C1 segment of cervical spinal cord (tissue), 14 donors: Measurements from ENCODE around the gene RARA.
A peak's percentile ranks its signal among the peaks of the same experiment; 100 is the strongest.
"Not testable (repeated sequence)": the region's sequence is repeated elsewhere in the genome, so short reads cannot be mapped to it uniquely, and the experiment has no call there.

ENCODE experiments used
- DNase-seq, 14 donors: peaks; one replicate each; lab custom pipeline; 2025; lab: John Stamatoyannopoulos, UW

RARA gene

DNA sequence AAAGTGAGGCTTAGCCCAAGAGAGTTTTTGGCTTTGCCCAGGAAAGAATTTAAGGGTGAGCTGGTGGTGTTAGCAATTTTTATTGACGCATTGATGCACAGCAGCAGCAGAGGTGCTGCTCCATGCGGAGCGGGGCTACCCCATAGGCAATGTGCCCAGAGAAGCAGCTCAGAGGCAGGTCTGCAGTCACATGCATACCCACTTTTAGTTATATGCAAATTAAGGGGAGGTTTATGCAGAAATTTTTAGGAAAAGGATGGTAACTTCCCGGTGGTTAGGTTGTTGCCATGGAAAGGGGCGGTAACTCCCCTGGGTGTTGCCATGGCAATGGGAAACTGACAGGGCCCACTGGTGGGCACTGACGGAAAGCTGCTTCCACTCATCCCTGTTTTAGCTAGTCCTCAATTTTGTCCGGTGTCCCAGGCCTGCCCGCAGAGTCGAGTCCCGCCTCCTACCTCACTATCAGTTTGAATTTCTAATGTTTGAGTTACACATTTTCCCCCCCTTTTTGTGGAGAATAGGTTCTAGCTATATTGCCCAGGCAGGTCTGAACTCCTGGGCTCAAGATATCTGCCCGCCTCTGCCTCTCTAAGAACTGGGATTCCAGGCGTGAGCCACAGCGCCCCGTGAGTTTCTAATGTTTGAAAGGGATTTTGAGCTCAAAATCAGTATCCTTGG is 66.0 kb downstream of the RARA start:
- no peak for DNase-seq

DNA sequence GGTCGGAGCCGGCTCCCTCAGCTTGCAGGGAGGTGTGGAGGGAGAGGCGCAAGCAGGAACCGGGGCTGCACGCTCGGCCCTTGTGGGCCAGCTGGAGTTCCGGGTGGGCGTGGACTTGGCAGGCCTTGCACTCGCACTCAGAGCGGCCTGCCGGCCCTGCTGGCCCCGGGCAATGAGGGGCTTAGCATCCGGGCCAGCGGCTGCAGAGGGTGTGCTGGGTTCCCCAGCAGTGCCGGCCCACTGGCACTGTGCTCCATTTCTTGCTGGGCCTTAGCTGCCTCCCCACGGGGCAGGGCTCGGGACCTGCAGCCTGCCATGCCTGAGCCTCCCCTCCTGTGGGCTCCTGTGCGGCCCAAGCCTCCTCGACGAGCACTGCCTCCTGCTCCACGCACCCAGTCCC is 66.8 kb downstream of the RARA start:
- not testable (repeated sequence) for DNase-seq

DNA sequence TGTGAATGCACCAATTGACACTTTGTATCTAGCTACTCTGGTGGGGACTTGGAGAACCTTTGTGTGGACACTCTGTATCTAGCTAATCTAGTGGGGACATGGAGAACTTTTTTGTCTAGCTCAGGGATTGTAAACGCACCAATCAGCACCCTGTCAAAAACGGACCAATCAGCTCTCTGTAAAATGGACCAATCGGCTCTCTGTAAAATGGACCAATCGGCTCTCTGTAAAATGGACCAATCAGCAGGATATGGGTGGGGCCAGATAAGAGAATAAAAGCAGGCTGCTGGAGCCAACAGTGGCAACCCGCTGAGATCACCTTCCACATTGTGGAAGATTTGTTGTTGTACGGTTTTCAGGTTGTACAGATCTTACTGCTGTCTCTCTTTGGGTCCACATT is 67.6 kb downstream of the RARA start:
- DNase-seq, result not testable (repeated sequence)

DNA sequence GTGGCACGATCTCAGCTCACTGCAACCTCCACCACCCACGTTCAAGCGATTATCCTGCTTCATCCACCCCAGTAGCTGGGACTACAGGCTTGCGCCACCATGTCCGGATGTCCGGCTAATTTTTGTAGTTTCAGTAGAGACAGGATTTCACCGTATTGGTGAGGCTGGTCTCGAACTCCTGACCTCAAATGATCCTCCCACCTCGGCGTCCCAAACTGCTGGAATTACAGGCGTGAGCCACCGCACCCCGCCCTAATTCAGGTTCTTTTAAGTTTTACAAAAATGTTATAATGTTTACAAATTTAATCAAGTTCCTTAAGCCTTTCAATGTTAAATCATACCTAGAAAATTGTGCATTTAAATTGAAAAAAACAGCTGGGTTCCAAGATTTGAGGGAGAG is 68.9 kb downstream of the RARA start:
- no peak for DNase-seq

DNA sequence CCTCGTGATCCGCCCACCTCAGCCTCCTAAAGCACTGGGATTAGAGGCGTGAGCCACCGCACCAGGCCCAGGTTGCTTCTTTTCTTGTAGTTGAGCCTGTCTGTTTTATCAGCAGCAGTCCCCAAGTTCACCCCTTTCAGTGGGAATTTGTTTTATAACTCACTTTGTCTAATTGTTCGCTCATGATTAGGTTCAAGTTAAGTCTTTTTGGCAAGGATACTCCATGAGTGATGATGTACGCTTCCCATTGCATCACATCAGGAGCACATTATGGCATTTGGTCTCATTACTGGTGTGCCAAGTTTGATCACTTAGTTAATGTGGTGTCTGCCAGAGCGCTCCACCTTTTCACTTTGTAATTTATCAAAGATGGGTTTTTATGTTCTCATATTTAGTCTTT is 70.0 kb downstream of the RARA start:
- DNase-seq, result no peak

DNA sequence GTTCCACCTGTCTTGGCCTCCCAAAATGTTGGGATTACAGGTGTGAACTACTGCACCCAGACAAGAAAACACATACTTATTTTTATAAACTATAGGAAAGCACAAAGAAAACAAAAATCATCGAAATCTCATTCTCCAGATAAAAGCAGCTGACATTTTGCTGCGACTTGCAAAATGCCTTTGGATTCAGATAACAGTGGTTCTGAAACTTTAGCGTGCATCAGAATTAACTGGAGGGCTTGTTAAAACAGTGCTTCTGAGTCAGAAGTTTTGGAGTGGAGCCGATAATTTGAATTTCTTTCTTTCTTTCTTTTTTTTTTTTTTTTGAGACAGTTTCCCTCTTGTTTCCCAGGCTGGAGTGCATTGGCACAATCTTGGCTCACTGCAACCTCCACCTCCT is 73.3 kb downstream of the RARA start:
- DNase-seq, result no peak

DNA sequence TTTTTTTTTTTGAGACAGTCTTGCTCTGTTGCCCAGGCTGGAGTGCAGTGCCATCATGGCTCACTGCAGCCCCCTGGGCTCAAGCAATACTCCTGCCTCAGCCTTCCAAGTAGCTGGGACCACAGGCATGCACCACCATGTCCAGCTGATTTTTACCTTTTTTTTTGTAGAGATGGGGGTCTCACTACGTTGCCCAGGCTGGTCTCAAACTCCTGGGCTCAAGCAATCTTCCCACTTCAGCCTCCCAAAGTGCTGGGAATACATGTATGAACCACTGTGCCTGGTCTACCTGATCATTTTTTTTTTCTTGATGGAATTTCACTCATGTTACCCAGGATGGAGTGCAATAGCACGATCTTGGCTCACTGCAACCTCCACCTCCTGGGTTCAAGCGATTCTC is 77.6 kb downstream of the RARA start:
- not testable (repeated sequence) for DNase-seq

DNA sequence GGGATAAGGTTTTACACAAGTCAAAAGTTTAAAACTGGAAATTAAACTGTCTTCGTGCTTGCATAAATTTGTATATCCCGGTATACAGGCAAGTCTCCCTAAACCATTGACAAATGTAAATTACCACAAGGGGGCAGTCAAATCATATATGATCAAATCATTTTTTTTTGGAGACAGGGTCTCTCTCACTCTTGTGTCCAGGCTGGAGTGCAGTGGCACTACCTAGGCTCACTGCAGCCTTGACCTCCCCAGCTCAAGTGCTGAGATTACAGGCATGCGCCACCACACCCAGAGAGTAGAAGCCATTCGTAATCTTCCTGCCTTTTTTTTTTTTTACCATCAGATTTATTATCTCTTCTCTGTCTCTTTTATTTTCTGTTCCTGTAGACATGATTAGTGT is 90.2 kb downstream of the RARA start:
- DNase-seq, result peak in 1 of 14 donors; percentile 14

DNA sequence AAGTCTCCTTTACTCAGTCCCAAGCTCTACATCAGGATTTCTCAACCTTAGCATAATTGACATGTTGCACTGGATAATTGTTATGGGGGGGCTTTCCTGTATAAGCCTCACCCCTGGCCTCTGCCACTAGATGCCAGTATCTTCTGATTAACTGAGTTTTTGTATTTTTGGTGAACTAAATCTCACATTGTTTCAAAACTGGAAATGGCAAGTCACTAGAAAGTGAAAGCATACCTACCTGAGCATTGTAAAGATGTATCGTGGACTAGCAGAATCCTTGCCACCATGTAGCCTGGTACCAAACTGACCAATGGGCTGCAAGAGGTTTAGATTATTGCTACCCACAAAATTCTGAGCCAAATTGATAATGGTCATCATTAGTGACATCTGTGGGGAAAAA is 93.7 kb downstream of the RARA start:
- no peak for DNase-seq

DNA sequence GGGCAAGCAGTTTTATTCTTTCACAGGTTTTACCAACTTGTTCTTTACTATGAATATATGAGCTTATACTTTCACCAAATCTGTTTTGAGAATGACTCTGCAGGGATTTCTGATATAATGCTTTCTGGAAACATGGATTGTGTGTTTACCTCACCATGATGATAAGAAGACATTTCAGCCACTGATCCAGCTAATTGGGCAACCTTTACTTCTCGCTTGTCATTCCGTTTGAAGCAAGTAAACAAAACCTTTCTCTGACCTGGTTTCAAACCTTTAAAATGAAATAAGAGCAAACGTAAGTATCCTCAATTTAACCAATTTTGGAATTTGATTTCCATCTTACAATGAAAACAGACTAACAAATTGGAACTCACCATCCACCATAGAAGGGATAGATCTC is 95.0 kb downstream of the RARA start:
- no peak for DNase-seq
